ENCODE results near the gene LENEP.

The LENEP gene

DNA sequence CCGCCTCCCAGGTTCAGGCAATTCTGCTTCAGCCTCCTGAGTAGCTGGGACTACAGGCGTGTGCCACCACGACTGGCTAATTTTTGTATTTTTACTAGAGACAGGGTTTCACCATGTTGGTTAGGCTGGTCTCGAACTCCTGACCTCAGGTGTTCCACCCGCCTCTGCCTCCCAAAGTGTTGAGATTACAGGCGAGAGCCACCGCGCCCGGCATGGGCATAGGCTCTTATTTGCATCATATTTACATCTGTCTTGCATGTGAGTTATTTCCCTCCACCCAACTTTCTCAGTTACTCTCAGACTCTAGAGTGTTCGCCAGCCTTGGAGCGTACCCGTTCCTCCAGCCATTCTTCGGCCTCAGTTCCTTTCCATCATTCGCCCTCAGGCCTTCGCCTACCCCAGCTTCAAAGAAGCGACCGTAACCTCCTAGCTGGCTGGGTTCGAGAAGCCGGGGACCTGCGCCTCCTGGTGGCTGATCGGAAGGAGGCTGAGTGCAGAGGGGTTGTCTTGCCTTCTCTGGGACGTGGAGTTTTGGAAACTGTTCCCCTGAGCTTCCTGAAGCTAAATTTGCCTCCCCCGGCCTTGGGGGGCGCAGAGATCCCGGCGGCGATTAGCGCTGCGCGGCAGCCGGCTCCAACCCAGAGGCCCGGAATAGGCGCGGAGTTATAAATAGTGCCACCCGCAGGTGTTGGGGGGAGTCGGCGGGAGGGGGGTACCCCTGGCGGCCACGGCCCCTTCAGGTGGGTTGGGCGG lies 5.6 kb downstream of the LENEP start:
- DNase-seq (ENCODE audit: low read depth) = no peak

DNA sequence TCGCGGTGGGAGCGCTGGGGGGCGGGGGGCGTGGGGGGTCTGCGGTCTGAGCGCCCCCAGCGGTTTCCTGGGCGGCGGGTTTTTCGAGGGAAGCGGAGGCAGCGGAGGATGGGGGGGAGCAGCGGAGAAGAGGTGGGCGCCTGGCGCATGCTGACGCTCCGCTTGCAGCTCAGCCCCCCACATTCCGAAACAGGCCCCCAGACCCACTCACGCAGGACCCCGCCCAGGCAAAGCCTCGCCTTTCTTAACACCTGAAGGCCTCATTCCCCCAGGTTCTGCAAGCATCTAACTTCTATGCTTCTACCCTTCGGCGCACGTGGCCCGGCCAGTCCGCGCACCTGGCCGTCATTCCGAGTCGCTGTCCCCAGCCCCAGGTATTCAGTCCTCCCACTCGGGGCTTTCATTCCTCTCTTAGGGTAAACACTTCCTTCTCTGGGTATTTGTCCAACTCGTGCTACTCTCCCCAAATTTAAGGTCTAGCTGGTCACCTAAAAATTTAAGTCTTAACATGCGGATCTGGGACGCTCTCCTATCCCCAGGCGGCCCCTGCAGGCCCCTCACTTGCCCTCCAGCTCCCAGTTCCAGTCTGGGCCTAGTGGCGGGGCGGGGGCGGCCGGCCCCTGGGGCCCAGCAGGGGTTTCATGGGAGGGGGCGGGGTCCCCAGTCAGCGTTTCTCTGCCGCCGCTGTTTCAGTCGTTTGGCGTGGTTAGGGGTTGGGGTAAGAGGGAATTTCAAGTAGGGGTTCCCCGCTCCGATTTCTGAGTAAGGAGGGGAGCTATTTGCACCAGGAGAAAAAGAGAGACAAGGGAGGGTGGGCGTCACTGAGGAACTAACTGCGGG lies 6.4 kb downstream of the LENEP start:
- DNase-seq (ENCODE audit: low read depth) = no peak

DNA sequence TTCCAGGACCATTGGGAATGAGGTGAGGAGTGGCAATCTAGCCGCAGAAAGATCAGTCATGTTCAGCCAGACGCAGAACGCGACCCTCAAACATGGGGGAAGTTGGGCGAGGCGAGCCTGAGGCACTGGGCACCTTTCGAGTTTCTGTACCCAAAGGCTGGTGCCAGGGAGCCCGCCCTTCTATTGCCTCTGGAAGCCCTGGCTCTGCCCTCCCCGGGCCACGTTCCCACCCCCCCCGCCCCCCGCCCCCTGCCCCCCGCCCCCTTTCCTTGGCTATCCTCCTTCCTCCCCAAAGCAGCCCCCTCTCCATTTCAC lies 7.0 kb downstream of the LENEP start:
- no peak for DNase-seq (ENCODE audit: low read depth)

DNA sequence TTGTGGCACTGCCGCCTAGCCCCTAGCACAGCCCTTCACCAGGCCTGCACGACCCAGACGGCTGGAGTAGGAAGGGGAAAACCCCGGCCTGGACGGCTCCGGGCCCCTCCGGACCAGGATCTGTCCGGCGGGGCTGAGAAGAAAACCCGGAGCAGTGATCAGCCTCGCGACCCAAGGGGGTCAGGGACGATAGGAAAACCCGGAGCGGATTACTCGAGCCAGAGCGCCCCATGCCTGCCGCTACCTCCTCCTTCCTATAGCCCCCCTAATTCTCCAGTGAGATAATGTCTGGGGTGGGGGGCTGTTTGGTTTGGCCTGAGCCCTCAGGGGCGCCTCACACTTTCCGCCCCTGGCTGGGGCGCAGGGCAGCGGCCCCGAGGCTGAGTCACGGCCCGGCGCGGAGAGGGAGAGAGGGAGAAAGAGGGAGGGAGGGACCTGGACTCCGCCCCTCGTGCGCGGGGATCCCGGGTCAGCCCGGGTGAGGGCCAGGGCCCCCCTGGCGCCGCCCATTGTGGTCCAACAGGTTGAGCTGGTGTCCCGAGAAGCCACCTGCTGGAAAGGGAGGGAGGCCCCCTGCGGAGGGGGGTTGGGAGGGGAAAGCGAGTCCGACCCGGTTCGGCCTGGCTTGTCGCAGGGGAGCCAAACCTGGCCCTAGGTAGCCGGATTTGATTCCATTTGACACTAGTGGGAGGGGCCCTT lies 7.5 kb downstream of the LENEP start:
- DNase-seq (ENCODE audit: low read depth) = peak; percentile 72

DNA sequence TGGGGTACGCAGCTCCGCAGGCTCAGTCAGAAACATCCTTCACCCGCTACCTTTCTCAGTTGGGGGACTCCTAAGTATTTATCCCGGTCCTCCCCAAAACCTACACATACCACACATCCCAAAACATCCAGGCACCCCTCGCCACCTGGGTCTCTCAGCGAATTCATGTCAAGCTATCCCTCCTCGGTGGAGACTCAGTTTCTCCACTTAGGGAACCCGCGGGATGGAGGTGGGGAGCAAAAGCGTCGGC lies 8.0 kb downstream of the LENEP start:
- no peak for DNase-seq (ENCODE audit: low read depth)

DNA sequence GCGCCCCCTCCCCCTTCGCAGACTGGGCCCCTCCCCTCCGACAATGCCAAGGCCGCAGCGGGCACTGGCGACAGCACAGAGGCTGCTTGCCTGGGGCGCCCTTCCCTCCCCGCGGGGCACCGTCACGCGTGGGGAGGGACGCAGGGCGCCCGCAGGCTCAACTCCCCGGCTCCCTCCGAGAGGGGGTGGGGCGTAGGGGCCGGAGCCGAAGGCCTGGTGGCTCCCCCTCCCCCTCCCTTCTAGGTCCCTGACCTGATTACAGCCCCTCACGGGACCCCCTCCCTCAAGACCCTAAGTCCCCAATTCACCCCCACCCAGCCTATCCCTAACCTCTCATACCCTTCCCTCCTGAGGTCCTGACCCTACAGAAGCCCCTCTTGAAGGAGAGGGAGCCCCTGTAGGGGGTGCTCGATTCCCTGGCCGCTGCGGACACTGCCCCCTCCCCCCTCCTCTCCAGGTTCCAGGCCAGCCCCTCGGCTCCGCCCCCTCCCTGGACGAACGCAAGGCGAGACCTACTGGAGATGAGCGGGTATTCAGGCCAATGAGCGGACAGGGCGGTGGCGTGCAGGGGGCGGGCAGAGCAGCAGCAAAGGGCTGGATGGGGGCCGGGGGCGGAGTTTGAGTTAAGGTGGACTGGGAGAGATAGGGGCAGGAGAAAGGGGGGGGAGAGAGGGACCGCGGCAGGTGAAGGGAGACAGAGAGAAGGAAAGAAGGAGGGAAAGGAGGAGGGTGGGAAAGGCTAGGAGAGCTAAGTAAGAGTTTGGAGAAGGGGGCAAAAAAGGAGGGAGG lies 8.5 kb downstream of the LENEP start:
- peak; percentile 96 for DNase-seq (ENCODE audit: low read depth)

DNA sequence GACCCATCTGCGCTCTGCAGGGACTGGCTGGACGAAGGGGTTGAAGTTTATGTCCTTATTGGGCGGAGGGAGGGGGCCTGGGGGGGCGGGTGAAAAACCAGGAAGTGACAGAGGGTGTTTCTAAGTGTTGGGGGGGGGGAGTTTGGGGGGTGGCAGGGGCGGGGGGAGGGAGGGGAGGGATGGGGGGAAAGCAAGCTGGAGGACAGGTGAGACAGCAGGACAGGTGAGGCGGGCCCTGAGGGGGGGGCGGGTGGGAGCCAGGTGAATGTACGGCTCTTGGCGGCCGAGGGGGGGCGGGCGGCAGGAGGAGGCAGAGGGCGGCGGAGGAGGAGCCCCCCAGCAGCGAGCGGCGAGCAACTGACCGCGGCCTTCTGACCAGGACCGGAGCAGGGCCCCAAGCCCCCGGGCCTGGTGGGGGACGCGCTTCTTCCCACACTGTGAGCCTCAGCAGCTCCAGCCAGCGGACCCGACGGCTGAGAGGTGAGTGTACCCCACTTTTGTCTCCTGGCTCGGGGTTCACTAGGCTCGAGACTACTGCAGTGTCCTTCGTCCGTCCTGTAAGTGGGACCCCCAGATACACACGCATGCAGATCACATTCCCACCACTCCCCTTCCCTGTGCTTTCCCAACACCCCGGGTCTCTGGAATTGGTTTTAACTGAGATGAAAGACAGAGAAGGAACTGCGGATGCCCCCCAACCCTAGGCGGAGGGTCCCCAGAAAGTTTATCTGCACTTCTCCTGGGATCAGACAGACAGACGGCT lies 9.3 kb downstream of the LENEP start, which contains the start of gene ZBTB7B:
Gene ZBTB7B, plus strand, starts transcription at position 339 of the 763 bp plus-strand sequence. CDS start 11,859 bp downstream, outside the sequence.
- DNase-seq (ENCODE audit: low read depth) = no peak

DNA sequence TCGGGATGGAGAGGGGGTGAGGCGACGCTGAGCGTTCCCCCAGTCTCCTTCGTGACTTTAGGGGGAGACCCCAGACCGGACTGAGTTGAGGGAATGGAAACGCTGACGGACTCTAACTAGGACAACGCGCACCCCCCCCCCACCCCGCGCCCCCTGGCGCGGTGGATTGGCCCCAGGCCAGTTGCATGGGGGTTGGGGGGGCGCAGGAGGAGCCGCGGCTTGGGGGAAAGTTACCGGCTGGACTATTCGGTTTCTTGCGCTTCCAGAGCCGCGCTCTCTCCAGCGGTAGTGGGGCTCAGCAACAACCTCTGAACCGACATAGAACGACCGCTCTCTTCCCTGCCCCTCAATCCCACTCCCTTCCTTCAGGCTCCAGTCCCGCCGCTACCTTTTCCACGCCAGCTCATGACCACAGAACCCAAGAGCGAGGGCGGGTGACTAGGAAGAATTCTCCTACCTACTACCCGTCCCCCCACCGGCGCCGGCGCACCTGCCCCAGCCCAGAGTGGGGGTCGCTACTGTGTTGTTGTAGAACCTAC lies 9.9 kb downstream of the LENEP start:
- DNase-seq (ENCODE audit: low read depth) = no peak

DNA sequence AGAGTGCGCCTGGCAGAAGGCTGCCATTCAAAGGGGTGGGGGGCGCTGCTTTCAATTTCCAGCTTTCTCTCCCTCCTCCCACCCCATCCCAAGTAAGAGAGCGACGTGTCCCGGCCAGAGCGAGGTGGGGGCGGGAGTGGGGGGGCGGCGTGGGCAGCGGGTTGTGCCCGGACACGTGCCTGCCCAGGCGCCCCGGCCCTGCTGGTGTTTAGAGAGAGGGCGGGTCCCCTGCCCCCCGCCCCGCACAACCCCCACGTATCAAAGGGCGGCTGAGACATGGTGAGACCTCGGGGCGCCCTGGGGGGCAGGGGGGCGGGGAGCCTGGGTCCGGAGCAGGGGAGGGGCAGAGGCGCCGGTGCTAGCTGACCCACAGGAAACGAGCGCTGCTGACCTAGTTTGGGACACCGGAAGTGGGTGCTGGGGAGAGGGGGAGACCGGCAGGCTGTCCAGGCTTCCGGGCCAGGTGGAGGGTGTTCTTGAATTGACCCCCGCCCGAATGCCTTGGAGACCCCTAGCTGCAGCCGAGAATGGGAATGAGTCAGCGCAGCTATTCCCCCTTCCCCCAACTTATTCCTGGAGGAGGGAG lies 10.5 kb downstream of the LENEP start:
- no peak for DNase-seq (ENCODE audit: low read depth)

DNA sequence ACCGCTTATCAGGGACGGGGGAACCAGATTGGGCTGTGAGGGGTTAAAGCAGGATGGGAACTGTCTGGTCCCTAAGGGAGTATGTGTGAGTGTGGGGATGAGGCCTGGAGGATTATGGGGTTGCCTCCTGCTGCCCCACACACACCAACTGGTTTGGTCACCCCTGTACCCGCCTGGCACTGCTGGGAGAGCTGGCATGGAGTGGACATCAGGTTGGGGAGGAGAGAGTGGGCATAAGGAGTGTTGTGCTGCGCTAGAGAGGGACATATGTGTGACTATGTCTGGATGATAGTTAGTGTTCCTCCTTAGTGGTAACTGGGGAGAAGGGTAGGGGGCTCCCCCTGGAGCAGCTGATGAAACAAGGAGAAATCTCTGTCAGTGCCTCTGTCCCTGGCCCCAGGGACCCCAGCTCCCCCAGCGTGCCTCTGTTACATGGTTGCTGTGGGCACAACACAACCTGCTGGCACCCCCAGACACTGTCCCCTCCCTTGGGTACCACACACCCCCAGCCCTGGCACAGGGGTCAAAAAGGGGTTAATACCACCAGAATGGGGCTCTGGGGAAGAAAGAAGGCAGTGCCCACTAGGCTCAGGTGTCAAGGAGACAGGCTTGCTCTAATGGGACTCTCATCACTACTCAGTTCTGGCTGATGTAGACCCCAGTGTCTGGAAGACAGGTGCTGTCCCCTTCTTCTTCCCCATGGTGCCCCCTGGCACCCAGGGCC lies 11.1 kb downstream of the LENEP start:
- no peak for DNase-seq (ENCODE audit: low read depth)

DNA sequence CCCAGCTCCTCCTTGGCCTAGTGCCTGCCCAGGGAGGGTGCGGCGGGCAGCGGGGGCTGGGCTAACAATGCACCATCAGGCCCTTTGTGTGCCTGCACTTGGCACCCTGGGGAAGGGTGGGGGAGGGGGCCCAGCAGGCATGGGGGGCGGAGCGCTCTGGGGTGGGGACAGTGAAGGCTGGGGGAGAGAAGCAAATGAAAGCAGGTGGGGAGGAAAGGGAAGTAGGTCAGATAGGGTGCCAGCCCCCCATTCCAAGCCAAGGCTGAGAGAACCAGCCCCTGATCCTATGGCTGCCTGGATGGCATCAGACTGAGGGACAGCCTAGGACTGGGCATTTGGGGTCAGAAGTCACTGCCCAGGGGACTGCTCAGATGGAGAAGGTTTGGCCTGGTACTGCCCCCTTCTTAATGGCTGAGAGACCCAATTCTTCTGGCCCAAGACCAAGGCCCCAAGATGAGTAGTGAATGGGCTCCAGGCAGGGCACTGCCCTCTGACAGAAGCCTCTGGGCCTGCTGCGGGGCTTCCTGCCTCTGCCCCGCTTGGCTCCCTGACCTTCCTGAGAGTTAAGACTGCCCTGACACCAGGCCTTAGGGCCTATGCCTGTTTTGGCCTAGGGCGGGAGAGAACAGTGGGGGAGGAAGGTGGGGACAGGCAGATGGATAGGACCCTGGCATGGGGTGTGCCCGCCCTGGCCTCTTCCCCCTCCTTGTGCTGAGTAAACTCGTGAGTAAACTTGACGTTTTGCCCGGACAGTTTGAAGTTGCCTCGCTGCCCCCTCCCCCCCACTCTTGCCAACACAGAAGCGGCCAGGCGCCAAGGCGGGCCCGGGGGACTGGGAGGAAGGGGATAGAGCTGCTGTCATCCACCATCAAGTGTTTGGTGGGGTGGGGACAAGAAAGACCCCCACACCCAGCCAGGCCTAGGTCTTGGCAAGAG lies 12.0 kb downstream of the LENEP start:
- DNase-seq (ENCODE audit: low read depth) = no peak

DNA sequence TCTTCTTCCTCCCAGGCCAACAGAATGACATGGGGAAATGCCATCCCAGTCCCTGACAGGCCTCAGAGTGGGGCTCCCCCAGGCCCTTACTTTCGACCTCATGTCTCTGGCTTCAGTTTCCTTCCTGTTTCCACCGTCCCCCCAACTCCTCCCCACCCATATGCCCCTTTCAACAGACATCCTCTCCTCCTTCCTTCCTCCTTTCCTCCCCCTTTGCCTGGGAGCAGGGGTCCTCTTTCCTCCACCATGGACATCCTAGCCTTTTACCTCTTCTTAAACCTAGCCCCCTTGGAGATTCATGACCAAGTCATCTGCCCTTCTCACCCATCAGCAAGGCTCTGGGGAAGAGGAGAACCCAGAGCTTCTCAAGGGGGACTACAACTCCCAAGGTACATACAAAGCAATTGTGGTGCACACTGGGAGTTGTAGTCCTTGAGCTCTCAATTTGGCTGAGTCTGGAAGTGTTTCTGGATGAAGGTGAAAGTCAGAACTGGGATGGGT lies 13.3 kb downstream of the LENEP start:
- DNase-seq (ENCODE audit: low read depth) = no peak

DNA sequence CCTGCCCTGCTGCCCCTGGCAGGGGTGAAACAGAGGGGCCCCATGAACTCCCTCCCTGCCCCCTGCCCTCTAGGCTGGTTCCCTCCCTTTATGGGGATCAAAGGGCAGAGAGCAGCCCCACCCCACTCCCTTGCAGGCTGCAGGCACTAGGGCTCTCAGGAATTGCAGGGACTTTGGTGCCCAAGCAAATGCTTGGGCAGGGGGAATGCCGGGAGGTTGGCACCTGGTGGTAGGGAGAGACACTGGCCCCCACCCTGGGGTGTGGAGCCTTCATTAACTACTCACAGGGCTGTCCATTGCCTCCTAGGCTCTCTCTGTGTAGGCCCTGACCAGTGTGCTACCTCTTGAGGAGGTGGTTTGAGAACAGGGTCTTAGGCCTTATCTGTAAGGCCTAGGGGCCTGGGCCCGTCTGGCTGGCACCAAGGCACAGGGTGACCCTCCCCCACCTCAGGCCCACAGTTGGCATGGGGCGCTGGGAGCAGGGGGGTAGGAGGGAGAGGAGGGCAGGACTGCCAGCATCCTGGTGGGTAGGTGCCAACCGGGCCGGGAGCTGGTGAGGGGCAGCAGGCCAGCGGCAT lies 14.0 kb downstream of the LENEP start:
- DNase-seq (ENCODE audit: low read depth) = no peak

DNA sequence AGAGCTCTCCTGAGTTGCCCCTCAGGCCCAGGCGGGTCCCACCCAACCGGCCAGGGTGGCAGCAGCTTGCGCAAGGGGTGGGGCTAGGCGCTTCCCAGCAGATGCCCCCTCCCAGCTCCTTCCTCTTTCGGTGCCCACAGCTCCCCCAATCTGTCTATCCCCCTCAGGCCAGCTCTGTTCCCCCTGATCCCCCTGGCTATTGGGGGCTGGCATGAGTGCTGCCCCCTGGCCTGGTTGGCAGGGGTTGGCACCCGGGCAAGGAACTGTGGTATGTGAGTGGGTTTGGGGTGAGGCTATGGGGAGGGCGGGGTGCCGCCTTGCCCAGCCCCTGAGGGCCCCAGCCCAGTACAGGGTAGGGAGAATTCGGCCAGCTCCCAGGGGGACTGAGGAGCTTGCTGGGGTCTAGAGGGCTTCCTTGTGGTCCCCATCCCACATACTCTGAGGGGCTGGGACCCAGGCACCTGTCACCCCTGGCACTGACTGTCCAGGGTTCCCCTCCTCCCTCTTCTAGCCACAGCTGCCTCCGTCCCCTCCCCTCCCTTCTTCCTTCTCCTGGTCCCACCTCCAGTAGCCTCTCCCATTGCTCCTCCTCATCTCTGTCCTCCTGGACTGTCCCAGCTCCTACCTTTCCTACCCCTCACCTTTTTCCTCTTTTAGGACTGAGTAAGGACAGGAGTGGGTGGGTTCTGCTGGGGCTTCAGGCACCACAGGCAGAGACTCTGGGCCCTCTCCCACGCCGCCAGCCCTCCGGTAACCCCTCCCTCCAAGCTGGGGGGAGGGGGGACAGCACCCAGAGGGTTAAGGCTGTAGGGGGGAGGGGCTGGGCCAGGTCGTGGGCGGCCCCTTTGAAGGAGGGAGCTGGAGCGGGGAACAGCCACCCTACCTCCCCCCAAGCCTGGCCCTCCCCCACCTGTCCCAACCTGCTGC lies 14.9 kb downstream of the LENEP start:
- no peak for DNase-seq (ENCODE audit: low read depth)

DNA sequence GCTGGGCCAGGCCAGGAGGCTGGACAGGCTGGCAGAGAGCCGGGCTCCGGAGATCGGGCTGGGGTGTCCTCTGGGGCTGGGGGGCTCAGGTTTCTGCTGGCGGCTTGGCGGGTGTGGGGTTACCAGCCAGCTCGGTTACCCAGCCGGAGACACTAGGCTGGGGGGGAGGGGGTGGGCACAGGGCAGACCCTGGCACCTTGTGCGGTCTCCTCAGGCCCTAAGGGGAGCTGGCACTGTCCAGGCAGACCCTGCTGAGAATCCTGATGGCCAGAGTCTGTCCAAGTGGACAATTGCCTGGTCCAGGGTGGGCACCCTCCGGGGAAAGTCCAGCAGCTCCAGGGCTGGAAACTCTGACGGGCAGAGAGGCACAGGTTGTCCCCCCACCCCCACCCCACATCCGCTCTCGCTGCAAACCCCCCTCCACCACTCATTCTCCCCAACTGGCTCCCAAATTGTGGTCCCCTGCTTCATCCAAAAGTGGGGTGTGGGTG lies 15.9 kb downstream of the LENEP start:
- DNase-seq (ENCODE audit: low read depth) = no peak

DNA sequence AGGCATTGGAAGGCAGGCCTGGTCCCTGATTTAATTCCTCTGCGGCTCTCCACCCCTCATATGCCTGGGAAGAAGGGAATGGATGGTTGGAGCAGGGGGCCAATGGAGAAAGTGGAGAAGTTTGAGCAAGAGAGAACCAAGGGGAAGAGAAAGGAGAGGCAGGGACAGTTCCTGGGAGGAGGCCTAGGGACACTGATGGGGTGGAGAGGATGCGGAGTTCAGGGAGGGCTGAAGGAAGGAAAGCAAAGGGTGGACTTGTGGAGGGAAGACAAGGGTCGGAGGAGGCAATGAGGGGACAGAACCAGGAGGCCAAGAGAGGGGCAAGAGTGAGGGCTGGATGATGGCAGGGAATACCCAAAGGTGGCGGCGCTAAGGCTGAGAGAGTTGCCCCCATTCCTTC lies 16.4 kb downstream of the LENEP start:
- DNase-seq (ENCODE audit: low read depth) = no peak

Data from T follicular helper cell (primary cell).